Karpas-422 (cell line): ENCODE results near the gene ZBTB8A. TPM values are rescaled to one million over a fixed set of nuclear protein-coding genes. Genes with fewer than 3 reads are reported as not detected.
"Not testable (repeated sequence)": the region's sequence is repeated elsewhere in the genome, so short reads cannot be mapped to it uniquely, and the experiment has no call there.

Experiments used
- DNase-seq: peaks from one replicate; pipeline ENCODE4 v3.0.0-alpha.2; 2015
- H2AFZ ChIP-seq: fragments of 200-600 bp; sonication (generic); 2 replicates; pipeline ENCODE4 v1.6.1; 2014; ENCODE audit warnings: antibody characterized with exemption, low read length, mixed read lengths
- H3K27ac ChIP-seq: fragments of 200-600 bp; sonication (generic); 2 replicates; pipeline ENCODE4 v1.5.1; 2014; ENCODE audit warnings: mild to moderate bottlenecking, low read length, moderate library complexity
- H3K27me3 ChIP-seq: fragments of 200-600 bp; sonication (generic); 2 replicates; pipeline ENCODE4 v1.6.1; 2014; ENCODE audit warnings: low read length, mixed read lengths
- H3K36me3 ChIP-seq: fragments of 200-600 bp; sonication (generic); 2 replicates; pipeline ENCODE4 v1.6.1; 2014; ENCODE audit warnings: low read length, mixed read lengths; ENCODE audit not compliant: insufficient read depth
- H3K4me1 ChIP-seq: fragments of 200-600 bp; sonication (generic); 2 replicates; pipeline ENCODE4 v1.6.1; 2014; ENCODE audit warnings: mild to moderate bottlenecking, low read length, mixed read lengths
- H3K4me2 ChIP-seq: fragments of 200-600 bp; sonication (generic); 2 replicates; pipeline ENCODE4 v1.6.1; 2014; ENCODE audit warnings: low read length, low read depth, mild to moderate bottlenecking; ENCODE audit not compliant: poor library complexity, severe bottlenecking
- H3K4me3 ChIP-seq: fragments of 200-600 bp; sonication (generic); 2 replicates; pipeline ENCODE4 v1.5.1; 2014; ENCODE audit warnings: mild to moderate bottlenecking, antibody characterized with exemption, low read length, mixed read lengths
- H3K79me2 ChIP-seq: fragments of 200-600 bp; sonication (generic); 2 replicates; pipeline ENCODE4 v1.6.1; 2014; ENCODE audit warnings: mild to moderate bottlenecking, low read length, mixed read lengths
- H3K9ac ChIP-seq: fragments of 200-600 bp; sonication (generic); 2 replicates; pipeline ENCODE4 v1.6.0; 2014; ENCODE audit warnings: low read length
- H3K9me2 ChIP-seq: fragments of 200-600 bp; sonication (generic), shearing (Covaris generic); replicated peaks from 2 replicates; pipeline ENCODE4 v1.6.0; 2014; ENCODE audit warnings: mild to moderate bottlenecking, low read length, moderate library complexity; ENCODE audit not compliant: insufficient read depth
- H3K9me3 ChIP-seq: fragments of 300-700, 200-600 bp; sonication (generic); 2 replicates; pipeline ENCODE4 v1.6.1; 2014; ENCODE audit warnings: low read length, mixed read lengths
- H4K20me1 ChIP-seq: fragments of 200-600 bp; sonication (generic); 2 replicates; pipeline ENCODE4 v1.6.1; 2014; ENCODE audit warnings: mild to moderate bottlenecking, antibody characterized with exemption, low read length, low read depth; ENCODE audit not compliant: insufficient read depth
- total RNA-seq: library from RNA; depleted of rRNA; stranded (reverse); fragments of >200 nt; shearing (Covaris generic); gene quantifications from 2 replicates; pipeline ENCODE4 v1.2.3, GENCODE V29; 2014; ENCODE audit warnings: low replicate concordance

The ZBTB8A gene
- total RNA-seq, 1 experiment from 2014 or later, result 0.11 TPM

DNA sequence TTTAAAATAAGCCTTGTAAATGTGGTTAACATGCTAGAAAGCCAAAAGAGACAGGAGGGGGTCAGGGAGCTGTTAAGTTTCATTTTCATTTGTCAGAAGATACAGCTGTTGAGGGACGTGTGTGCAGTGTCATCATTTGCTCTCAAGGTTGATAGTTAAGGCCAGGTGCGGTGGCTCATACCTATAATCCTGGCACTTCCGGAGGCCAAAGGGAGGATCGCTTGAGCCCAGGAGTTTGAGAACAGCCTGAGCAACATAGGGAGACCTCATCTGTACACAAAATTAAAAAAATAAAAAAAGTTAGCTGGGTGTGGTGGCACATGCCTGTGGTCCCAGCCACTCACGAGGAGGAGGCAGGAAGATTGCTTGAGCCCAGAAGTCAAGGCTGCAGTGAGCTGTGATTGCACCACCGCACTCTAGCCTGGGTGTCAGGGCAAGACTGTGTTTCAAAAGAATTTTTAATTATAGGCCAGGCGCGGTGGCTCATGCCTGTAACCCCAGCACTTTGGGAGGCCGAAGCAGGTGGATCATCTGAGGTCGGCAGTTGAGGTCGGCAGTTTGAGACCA lies 88.5 kb downstream of the ZBTB8A start:
- no peak overlapping the region for H2AFZ ChIP-seq

DNA sequence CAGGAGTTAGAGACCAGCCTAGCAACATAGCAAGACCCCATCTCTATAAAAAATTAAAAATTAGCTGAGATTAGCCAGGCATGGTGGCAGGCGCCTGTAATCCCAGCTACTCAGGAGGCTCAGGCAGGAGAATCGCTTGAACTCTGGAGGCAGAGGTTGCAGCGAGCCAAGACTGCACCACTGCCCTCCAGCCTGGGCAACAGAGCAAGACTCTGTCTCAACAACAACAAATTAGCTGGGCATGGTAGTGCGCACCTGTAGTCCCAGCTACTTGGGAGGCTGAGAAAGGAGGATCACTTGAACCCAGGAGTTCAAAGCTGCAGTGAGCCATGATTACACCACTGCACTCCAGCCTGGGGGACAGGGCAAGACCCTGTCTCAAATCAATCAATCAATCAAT lies 90.9 kb downstream of the ZBTB8A start:
- not testable (repeated sequence) for H3K9me2 ChIP-seq, H2AFZ ChIP-seq, H4K20me1 ChIP-seq, H3K27me3 ChIP-seq, H3K4me2 ChIP-seq, H3K27ac ChIP-seq, H3K4me3 ChIP-seq, H3K9me3 ChIP-seq, DNase-seq, H3K9ac ChIP-seq
- Histone ChIP-seq H3K79me2 (peaks cover 51% of the 10 kb centered on the region), H3K4me1 (peaks cover 27% of the 10 kb centered on the region), H3K36me3 (peaks cover 21% of the 10 kb centered on the region)

More for the DNA sequence above, 88.5 kb downstream of the ZBTB8A start:
- Histone ChIP-seq H3K27me3 (no peaks in the 10 kb centered on the region), H3K27ac (no peak overlapping the region), H4K20me1 (no peaks in the 10 kb centered on the region), H3K4me1 (peaks cover 2% of the 10 kb centered on the region), H3K4me3 (no peak overlapping the region), H3K79me2 (peaks cover 32% of the 10 kb centered on the region), H3K9me3 (no peaks in the 10 kb centered on the region), H3K4me2 (no peak overlapping the region), H3K9me2 (no peaks in the 10 kb centered on the region), H3K36me3 (peaks cover 18% of the 10 kb centered on the region), H3K9ac (no peak overlapping the region)
- no peak for DNase-seq

DNA sequence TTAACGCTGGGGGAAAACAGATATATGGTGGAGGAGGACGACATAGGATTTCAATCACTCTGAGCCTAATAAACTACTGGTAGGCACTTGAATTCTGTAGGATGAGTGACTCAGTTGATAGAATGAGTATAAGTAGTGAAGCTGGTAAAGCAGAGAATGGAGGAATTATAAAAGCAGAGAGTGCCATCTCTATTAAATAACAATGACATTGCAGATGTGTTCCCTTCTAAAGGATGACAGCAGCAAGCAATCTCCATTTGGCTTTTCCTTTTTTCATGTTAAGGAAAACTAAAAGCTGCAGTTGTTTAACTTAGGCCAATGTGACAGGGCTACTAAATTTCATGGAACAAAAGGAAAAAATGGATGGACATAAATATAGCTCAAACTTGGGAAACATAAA lies 93.6 kb downstream of the ZBTB8A start:
- Histone ChIP-seq H3K9me2 (no peaks in the 10 kb centered on the region), H3K4me3 (peak overlapping the region; percentile 40; the same call in 1 of the 2 replicates), H4K20me1 (no peaks in the 10 kb centered on the region), H3K4me1 (peaks cover 38% of the 10 kb centered on the region), H3K9ac (peak overlapping the region; percentile 52; the same call in 1 of the 2 replicates), H3K4me2 (peak overlapping the region; percentile 65), H3K27ac (peak overlapping the region; percentile 87), H2AFZ (no peak overlapping the region), H3K79me2 (peaks cover 70% of the 10 kb centered on the region), H3K36me3 (peaks cover 12% of the 10 kb centered on the region), H3K9me3 (no peaks in the 10 kb centered on the region), H3K27me3 (no peaks in the 10 kb centered on the region)
- no peak for DNase-seq

DNA sequence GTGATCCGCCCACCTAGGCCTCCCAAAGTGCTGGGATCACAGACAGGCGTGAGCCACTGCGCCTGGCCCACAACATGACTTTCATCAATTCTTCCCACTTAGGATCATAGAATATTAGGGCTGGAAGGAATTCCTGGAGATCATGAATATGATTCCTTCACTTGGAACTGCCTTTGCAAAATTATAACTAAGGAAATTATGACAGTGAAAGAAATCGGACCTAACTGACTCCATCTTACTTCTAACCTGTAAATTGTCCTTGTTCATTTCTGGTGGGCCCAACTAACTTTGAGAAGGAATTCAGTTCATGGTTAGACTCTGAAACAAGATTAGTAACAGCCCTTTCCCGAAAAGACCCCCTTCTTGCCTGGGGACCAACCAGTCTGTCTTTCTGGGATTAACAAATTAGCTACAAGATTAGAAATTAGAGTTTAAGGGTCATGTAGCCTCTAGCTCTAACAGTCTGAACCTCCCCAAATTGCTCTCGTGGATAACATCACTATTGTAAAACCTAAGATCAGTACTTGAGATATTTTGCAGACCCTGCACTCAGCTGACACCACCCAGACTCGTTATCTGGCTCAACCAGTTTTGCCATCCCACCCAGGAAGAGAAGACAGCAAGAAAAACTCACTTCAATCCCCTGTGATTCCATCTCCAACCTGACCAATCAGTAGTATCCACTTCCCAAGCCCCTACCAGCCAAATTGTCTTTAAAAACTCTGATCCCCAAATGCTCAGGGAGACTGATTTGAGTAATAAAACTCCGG lies 96.5 kb downstream of the ZBTB8A start:
- peaks cover 12% of the 10 kb centered on the region for H3K36me3 ChIP-seq
- peaks cover 38% of the 10 kb centered on the region for H3K4me1 ChIP-seq
- H3K4me2 ChIP-seq, result no peak overlapping the region
- no peaks in the 10 kb centered on the region for H3K9me3 ChIP-seq
- H3K9ac ChIP-seq, result no peak overlapping the region
- no peaks in the 10 kb centered on the region for H4K20me1 ChIP-seq
- no peak overlapping the region for H3K4me3 ChIP-seq
- H3K27ac ChIP-seq, result peak overlapping the region; percentile 87; the same call in 1 of the 2 replicates
- no peak for DNase-seq
- H3K9me2 ChIP-seq, result no peaks in the 10 kb centered on the region
- H3K27me3 ChIP-seq, result no peaks in the 10 kb centered on the region
- H3K79me2 ChIP-seq, result peaks cover 83% of the 10 kb centered on the region
- H2AFZ ChIP-seq, result no peak overlapping the region

DNA sequence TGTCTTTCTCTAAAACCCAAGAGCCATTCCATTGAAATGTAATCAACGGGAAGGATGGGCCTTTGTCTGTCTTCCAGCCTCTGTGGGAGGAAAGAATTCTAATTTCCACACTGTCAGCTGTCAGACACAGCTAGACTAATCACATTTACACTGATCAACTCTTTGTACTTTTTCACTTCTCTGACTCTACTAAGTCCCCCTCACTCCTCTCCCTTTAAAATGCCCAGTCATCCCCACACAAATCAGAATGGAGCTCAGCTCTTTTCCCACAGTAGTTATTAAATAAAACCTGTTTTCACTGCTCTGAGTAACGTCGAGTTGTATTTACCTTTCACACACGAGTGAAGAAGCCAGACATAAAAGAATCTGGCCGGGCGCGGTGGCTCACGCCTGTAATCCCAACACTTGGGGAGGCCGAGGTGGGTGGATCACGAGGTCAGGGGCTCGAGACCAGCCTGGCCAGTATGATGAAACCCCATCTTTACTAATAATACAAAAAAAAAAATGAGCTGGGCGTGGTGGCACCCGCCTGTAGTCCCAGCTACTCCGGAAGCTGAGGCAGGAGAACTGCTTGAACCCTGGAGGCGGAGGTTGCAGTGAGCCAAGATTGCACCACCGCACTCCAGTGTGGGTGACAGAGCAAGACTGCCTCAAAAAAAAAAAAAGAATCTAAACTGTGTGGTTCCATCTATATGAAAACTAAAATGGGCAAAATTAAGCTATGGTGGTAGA lies 97.9 kb downstream of the ZBTB8A start:
- DNase-seq, result no peak
- no peaks in the 10 kb centered on the region for H3K27me3 ChIP-seq
- no peak overlapping the region for H3K9ac ChIP-seq
- no peaks in the 10 kb centered on the region for H3K9me3 ChIP-seq
- H3K9me2 ChIP-seq, result no peaks in the 10 kb centered on the region
- peaks cover 86% of the 10 kb centered on the region for H3K79me2 ChIP-seq
- no peaks in the 10 kb centered on the region for H4K20me1 ChIP-seq
- no peak overlapping the region for H2AFZ ChIP-seq
- H3K4me2 ChIP-seq, result no peak overlapping the region
- peaks cover 11% of the 10 kb centered on the region for H3K36me3 ChIP-seq
- H3K27ac ChIP-seq, result no peak overlapping the region
- no peak overlapping the region for H3K4me3 ChIP-seq
- H3K4me1 ChIP-seq, result peaks cover 38% of the 10 kb centered on the region

DNA sequence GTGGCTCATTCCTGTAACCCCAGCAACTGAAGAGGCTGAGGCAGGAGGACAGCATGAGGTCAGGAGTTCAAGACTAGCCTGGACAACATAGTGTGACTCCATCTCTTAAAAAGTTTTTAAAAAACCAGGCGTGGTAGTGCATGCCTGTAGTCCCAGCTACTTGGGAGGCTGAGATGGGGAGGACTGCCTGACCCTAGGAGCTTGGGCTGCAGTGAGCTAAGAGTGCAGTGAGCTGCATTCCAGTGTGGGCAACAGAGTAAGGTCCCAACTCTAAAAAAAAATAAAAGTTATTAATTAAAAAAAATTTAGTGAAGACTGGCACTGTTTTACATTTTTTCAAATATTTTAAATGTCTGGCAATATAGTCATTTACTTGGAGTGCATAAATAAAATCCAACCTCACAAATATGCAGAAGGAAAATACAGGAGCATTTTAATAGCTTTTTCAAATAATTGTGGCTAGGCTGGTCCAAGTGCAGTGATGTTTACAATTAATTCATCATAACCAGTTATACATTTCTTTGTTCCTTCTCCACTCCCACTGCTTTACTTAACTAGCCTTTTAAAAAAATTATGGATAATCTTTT lies 100.4 kb downstream of the ZBTB8A start:
- no peaks in the 10 kb centered on the region for H3K27me3 ChIP-seq
- H3K9ac ChIP-seq, result no peak overlapping the region
- no peaks in the 10 kb centered on the region for H4K20me1 ChIP-seq
- no peaks in the 10 kb centered on the region for H3K9me2 ChIP-seq
- DNase-seq, result no peak
- no peaks in the 10 kb centered on the region for H3K9me3 ChIP-seq
- H3K36me3 ChIP-seq, result no peaks in the 10 kb centered on the region
- no peak overlapping the region; the same call in 1 of the 2 replicates for H3K27ac ChIP-seq
- H3K4me2 ChIP-seq, result no peak overlapping the region
- H3K4me3 ChIP-seq, result no peak overlapping the region
- peaks cover 88% of the 10 kb centered on the region for H3K79me2 ChIP-seq
- H2AFZ ChIP-seq, result no peak overlapping the region
- peaks cover 17% of the 10 kb centered on the region for H3K4me1 ChIP-seq

DNA sequence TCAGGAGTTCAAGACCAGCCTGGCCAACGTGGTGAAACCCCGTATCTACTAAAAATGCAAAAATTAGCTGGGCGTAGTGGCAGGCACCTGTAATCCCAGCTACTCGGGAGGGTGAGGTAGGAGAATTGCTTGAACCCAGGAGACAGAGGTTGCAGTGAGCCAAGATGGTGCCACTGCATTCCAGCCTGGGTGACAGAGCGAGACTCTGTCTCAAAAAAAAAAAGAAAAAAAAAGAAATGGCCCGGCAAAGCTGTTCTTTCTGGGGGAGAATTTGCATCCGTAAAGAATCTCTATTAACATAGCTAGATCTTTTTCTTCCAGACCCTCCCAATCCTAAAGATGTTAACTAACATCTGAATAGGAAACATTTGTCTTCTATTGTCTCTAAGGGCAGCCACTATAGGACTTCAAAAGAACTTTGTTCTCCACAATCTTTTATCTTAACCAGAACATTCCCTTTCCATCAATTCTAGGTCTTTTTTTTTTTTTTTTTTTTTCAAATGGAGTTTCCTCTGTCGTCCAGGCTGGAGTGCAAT lies 103.1 kb downstream of the ZBTB8A start:
- H3K79me2 ChIP-seq, result peaks cover 87% of the 10 kb centered on the region
- not testable (repeated sequence) for H3K9me2 ChIP-seq, H3K9me3 ChIP-seq, H4K20me1 ChIP-seq, H3K36me3 ChIP-seq, H3K27ac ChIP-seq, H3K9ac ChIP-seq, DNase-seq, H3K27me3 ChIP-seq, H3K4me3 ChIP-seq, H3K4me2 ChIP-seq, H2AFZ ChIP-seq
- peaks cover 16% of the 10 kb centered on the region for H3K4me1 ChIP-seq

DNA sequence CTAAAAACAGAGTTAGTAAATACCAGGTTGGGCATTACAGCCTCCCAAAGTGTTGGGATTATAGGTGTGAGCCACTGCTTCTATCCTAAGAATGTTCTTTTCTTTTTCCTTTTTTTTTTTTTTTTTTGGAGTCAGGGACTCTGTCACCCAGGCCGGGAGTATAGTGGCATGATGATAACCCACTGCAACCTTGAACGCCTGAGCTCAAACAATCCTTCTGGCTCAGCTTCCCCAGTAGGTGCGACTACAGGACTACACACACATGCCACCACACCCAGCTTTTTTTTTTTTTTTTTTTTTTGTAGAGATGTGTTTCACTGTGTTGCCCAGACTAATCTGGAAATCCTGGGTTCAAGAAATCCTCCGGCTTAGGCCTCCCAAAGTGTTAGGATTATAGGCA lies 105.2 kb downstream of the ZBTB8A start:
- peaks cover 35% of the 10 kb centered on the region for H3K4me1 ChIP-seq
- no peak overlapping the region for H3K4me2 ChIP-seq
- H4K20me1 ChIP-seq, result no peaks in the 10 kb centered on the region
- no peak overlapping the region for H3K9ac ChIP-seq
- no peak for DNase-seq
- no peak overlapping the region for H2AFZ ChIP-seq
- no peak overlapping the region for H3K4me3 ChIP-seq
- no peaks in the 10 kb centered on the region for H3K9me2 ChIP-seq
- peaks cover 3% of the 10 kb centered on the region; the same call in 1 of the 2 replicates for H3K36me3 ChIP-seq
- no peak overlapping the region for H3K27ac ChIP-seq
- H3K79me2 ChIP-seq, result peaks cover 87% of the 10 kb centered on the region
- no peaks in the 10 kb centered on the region for H3K9me3 ChIP-seq
- no peaks in the 10 kb centered on the region for H3K27me3 ChIP-seq
